Peyer's patch (tissue), 4 donors: Measurements from ENCODE around the gene HPD.

ENCODE experiments used
- POLR2A ChIP-seq, 2 donors: fragments of 450-650 bp; IDR thresholded peaks; one replicate each; pipeline ENCODE4 v1.5.1; 2017; ENCODE audit warnings: antibody characterized with exemption in 2 of 2, mild to moderate bottlenecking in 2 of 2, moderate library complexity in 2 of 2
- TF ChIP-seq, protein P1 (sequence below), 6 experiments: fragments of 450-650 bp in 4 of 6; fragments of 200-600 bp in 2 of 6; sonication (generic) in 1 of 6; IDR thresholded peaks; one replicate each; pipeline ENCODE4 v1.5.1; 2017 to 2019; ENCODE audit warnings: antibody characterized with exemption in 6 of 6, mild to moderate bottlenecking in 3 of 6, moderate library complexity in 1 of 6

DNA sequence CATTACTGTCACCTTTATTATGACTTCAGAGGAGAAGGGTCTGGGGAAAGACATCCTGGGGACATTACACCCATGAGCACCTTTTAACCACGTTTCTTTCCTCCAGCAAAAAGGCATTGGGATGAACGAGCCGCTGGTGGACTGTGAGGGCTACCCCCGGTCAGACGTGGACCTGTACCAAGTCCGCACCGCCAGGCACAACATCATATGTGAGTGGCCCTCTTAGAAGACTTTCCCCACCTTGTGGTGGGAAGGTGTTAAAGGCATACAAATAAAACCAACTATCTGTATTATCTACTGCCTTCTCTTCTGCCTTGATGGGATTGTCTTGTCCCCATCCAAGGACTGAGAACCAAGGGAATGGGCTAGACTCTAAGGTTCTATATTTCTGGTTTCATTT lies 36.0 kb upstream of the HPD start:
- TF ChIP-seq, protein P1, sequence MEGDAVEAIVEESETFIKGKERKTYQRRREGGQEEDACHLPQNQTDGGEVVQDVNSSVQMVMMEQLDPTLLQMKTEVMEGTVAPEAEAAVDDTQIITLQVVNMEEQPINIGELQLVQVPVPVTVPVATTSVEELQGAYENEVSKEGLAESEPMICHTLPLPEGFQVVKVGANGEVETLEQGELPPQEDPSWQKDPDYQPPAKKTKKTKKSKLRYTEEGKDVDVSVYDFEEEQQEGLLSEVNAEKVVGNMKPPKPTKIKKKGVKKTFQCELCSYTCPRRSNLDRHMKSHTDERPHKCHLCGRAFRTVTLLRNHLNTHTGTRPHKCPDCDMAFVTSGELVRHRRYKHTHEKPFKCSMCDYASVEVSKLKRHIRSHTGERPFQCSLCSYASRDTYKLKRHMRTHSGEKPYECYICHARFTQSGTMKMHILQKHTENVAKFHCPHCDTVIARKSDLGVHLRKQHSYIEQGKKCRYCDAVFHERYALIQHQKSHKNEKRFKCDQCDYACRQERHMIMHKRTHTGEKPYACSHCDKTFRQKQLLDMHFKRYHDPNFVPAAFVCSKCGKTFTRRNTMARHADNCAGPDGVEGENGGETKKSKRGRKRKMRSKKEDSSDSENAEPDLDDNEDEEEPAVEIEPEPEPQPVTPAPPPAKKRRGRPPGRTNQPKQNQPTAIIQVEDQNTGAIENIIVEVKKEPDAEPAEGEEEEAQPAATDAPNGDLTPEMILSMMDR (IDR thresholded peaks at IDR 0.05): peak in 1 of 6 experiments; percentile 10
- no peak for TF ChIP-seq POLR2A (IDR thresholded peaks at IDR 0.05)
